PC-9 (cell line): ENCODE measurements around the gene AUP1. TPM values are rescaled to one million over a fixed set of nuclear protein-coding genes. Genes with fewer than 3 reads are reported as not detected.

Source experiments
- BruUV-seq: library from RNA; stranded (reverse); fragments of 400-500 nt; replicated peaks from 2 replicates; lab custom pipeline; 2021; lab: Mats Ljungman, UMichigan
- CTCF ChIA-PET: fragments of 300-600 bp; sonication (Branson Sonifier 250); formaldehyde crosslinking; loops from one replicate; lab custom pipeline; 2022; ENCODE audit warnings: antibody characterized with exemption; lab: Charles Lee
- POLR2A ChIA-PET: fragments of 300-600 bp; sonication (Branson Sonifier 250); formaldehyde crosslinking; loops from one replicate; lab custom pipeline; 2022; ENCODE audit warnings: antibody characterized with exemption; ENCODE audit not compliant: unreplicated experiment; lab: Charles Lee
- DNase-seq, 2 experiments: peaks; one replicate each; pipeline versions ENCODE4 v3.0.0 to v3.0.0-alpha.2; 2015 to 2022; ENCODE audit warnings: mixed read lengths in 1 of 2
- H2AFZ ChIP-seq: fragments of 200-600 bp; sonication (generic); 2 replicates; pipeline ENCODE4 v1.8.1; 2017; ENCODE audit warnings: antibody characterized with exemption
- H3F3A ChIP-seq: fragments of 200-600 bp; sonication (generic); 2 replicates; pipeline ENCODE4 v1.8.1; 2017; ENCODE audit warnings: antibody characterized with exemption, mild to moderate bottlenecking, low read depth; ENCODE audit not compliant: insufficient read depth
- H3K27ac ChIP-seq: fragments of 200-600 bp; sonication (generic); 2 replicates; pipeline ENCODE4 v1.6.1; 2016; ENCODE audit warnings: mixed run types
- H3K27me3 ChIP-seq: fragments of 200-600 bp; sonication (generic); 2 replicates; pipeline ENCODE4 v1.6.1; 2016; ENCODE audit warnings: low read depth, mixed run types; ENCODE audit not compliant: insufficient read depth
- H3K36me3 ChIP-seq: fragments of 200-600 bp; sonication (generic); 2 replicates; pipeline ENCODE4 v1.6.1; 2016; ENCODE audit warnings: low read depth, mixed run types
- H3K4me1 ChIP-seq: fragments of 200-600 bp; sonication (generic); replicated peaks from 2 replicates; pipeline ENCODE4 v1.6.1; 2016; ENCODE audit warnings: mixed run types; ENCODE audit not compliant: insufficient read depth
- H3K4me2 ChIP-seq: fragments of 200-600 bp; sonication (generic); 2 replicates; pipeline ENCODE4 v1.6.1; 2017; ENCODE audit warnings: mixed run types
- H3K4me3 ChIP-seq: fragments of 200-600 bp; sonication (generic); 2 replicates; pipeline ENCODE4 v1.6.1; 2016; ENCODE audit warnings: mixed run types
- H3K79me2 ChIP-seq: fragments of 200-600 bp; sonication (generic); 2 replicates; pipeline ENCODE4 v1.6.1; 2017; ENCODE audit warnings: low read depth, mixed run types
- H3K9me2 ChIP-seq: fragments of 200-600 bp; sonication (generic); 2 replicates; pipeline ENCODE4 v1.8.1; 2017; ENCODE audit warnings: mild to moderate bottlenecking; ENCODE audit not compliant: insufficient read depth
- H3K9me3 ChIP-seq: fragments of 200-600 bp; sonication (generic); 2 replicates; pipeline ENCODE4 v1.8.1; 2016; ENCODE audit warnings: low read depth; ENCODE audit not compliant: insufficient read depth
- H4K20me1 ChIP-seq: fragments of 200-600 bp; sonication (generic); 2 replicates; pipeline ENCODE4 v1.8.1; 2017; ENCODE audit not compliant: insufficient read depth
- EZH2 ChIP-seq: fragments of 200-600 bp; sonication (generic); IDR thresholded peaks from 2 replicates; pipeline ENCODE4 v1.8.0; 2017; ENCODE audit warnings: antibody characterized with exemption, low read depth
- intact Hi-C: fragments of 100-400 bp; cut with micrococcal nuclease; formaldehyde crosslinking; loops from one replicate; pipeline ENCODE4 v1.10.0; 2022; ENCODE audit not compliant: unreplicated experiment
- total RNA-seq: library from RNA; stranded (reverse); gene quantifications from 2 replicates; pipeline ENCODE4 v1.2.3, GENCODE V29; 2021
- TF ChIP-seq, protein P1 (sequence below): fragments of 200-600 bp; sonication (generic); conservative IDR thresholded peaks from 2 replicates; pipeline ENCODE4 v1.6.1; 2017; ENCODE audit warnings: mixed run types, antibody characterized with exemption, mild to moderate bottlenecking, moderate library complexity

The AUP1 gene
- total RNA-seq, 1 experiment from 2014 or later: 84.0 TPM

DNA sequence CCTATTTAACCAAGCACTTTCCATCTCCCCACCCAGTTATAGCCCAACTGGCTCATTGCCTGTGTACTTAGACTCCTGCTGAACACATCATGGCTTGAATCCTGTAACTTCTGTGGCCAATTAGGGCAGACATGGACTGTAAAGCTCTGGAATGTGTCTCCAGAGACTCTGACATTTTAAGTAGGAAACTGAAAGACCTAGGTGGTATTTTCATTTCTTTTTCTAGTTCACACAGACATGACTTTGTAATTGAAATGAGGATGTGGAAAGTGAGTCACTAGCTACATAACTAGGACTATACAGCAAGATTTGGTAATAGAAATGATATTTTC, 37.2 kb upstream of the AUP1 start:
- POLR2A ChIA-PET: no interaction called here
- no peaks in the 10 kb centered on the region for H3K9me3 ChIP-seq

DNA sequence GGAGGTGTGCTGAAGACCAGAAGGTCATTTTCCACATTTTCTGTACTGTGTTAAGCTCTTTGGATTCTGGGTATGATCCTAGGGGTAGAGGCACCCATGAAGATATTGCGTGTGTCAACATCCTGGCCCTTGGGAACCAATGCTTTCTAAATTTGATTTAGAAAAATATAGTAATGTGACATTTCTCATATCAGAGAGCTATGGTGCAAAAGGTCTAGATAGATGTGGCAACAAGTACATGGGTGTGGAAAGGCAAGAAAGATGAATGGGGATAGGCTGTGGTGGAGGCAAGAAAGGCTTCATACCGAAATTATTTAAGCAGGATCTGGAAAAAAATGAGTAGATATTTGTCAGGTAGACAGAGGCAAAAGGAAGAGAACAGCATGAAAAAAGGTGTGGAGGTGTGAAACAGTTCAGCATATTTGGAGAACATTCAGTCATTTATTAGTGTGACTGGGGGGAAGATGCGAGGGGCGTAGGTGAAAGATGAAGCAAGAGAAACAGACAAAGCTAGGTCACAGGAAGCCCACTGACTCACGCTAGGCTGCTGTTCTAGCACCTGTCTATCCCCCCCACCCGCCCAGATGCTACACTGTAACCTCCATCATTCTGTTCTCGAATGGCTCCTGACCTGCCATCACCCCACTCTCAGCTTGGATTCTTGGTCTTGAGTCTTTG, 36.7 kb upstream of the AUP1 start:
- no peaks in the 10 kb centered on the region for H3K9me3 ChIP-seq
- no peak for DNase-seq
- peaks cover 5% of the 10 kb centered on the region; the same call in 1 of the 2 replicates for H3F3A ChIP-seq
- H2AFZ ChIP-seq: no peak overlapping the region
- H3K4me1 ChIP-seq: peaks cover 18% of the 10 kb centered on the region
- H3K36me3 ChIP-seq: no peaks in the 10 kb centered on the region
- intact Hi-C loops: no loop called here
- BruUV-seq: no TSS peak
- no peaks in the 10 kb centered on the region for H3K9me2 ChIP-seq
- H3K4me2 ChIP-seq: no peak overlapping the region
- no peaks in the 10 kb centered on the region for H4K20me1 ChIP-seq
- H3K4me3 ChIP-seq: no peak overlapping the region
- no peaks in the 10 kb centered on the region for H3K27me3 ChIP-seq
- no peak overlapping the region for H3K27ac ChIP-seq
- H3K79me2 ChIP-seq: no peaks in the 10 kb centered on the region
- TF ChIP-seq, protein P1, sequence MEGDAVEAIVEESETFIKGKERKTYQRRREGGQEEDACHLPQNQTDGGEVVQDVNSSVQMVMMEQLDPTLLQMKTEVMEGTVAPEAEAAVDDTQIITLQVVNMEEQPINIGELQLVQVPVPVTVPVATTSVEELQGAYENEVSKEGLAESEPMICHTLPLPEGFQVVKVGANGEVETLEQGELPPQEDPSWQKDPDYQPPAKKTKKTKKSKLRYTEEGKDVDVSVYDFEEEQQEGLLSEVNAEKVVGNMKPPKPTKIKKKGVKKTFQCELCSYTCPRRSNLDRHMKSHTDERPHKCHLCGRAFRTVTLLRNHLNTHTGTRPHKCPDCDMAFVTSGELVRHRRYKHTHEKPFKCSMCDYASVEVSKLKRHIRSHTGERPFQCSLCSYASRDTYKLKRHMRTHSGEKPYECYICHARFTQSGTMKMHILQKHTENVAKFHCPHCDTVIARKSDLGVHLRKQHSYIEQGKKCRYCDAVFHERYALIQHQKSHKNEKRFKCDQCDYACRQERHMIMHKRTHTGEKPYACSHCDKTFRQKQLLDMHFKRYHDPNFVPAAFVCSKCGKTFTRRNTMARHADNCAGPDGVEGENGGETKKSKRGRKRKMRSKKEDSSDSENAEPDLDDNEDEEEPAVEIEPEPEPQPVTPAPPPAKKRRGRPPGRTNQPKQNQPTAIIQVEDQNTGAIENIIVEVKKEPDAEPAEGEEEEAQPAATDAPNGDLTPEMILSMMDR: no peak
- TF ChIP-seq EZH2: no peak
- ChIA-PET POLR2A (no interaction called here), CTCF (no interaction called here)

More for the DNA sequence above, 37.2 kb upstream of the AUP1 start:
- intact Hi-C loops: no loop called here
- no peak overlapping the region for H3K4me3 ChIP-seq
- no peaks in the 10 kb centered on the region for H3K36me3 ChIP-seq
- H3K27ac ChIP-seq: no peak overlapping the region
- peaks cover 5% of the 10 kb centered on the region; the same call in 1 of the 2 replicates for H3F3A ChIP-seq
- DNase-seq: peak in 1 of 2 experiments; percentile 64
- no peaks in the 10 kb centered on the region for H3K27me3 ChIP-seq
- CTCF ChIA-PET: no interaction called here
- no peaks in the 10 kb centered on the region for H3K79me2 ChIP-seq
- no peaks in the 10 kb centered on the region for H3K9me2 ChIP-seq
- no peak overlapping the region for H2AFZ ChIP-seq
- no peak for TF ChIP-seq EZH2
- TF ChIP-seq, protein P1: no peak
- H4K20me1 ChIP-seq: no peaks in the 10 kb centered on the region
- no TSS peak for BruUV-seq
- peaks cover 18% of the 10 kb centered on the region for H3K4me1 ChIP-seq
- no peak overlapping the region for H3K4me2 ChIP-seq

DNA sequence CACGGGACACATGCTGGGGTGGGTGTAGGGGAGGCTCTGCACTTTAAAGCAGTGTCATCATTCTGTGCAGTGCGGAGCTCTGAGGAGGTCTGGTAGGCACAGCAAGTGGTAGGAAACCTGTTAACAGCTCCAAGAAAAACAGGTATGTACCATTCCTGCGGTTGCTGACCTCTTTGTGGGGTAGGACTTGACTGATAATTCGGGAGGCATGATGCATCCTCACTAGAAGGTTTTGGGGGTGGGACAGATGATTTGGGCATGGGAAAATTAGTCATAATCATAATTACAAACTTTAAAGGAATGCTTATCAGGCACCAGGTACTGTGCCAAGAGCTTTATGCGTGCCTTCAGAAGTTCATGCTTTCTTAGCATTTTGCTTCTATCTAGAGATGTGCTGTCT, 34.7 kb upstream of the AUP1 start:
- H3K27me3 ChIP-seq: no peaks in the 10 kb centered on the region
- no peak overlapping the region for H3K4me2 ChIP-seq
- intact Hi-C loops: no loop called here
- H3K9me3 ChIP-seq: no peaks in the 10 kb centered on the region
- no peaks in the 10 kb centered on the region for H3K9me2 ChIP-seq
- no TSS peak for BruUV-seq
- H3K79me2 ChIP-seq: no peaks in the 10 kb centered on the region
- no peak overlapping the region for H2AFZ ChIP-seq
- no peaks in the 10 kb centered on the region for H3K36me3 ChIP-seq
- TF ChIP-seq, protein P1: no peak
- TF ChIP-seq EZH2: no peak
- H3K4me1 ChIP-seq: peaks cover 18% of the 10 kb centered on the region
- H3K27ac ChIP-seq: no peak overlapping the region
- no peak overlapping the region for H3K4me3 ChIP-seq
- ChIA-PET CTCF (no interaction called here), POLR2A (interaction anchor here (0.6 to 0.7 kb wide), 2 partner anchors 21 to 887 kb away, joined by 3 to 8 read pairs; no protein-coding TSS in a partner anchor)
- H3F3A ChIP-seq: peaks cover 8% of the 10 kb centered on the region; the same call in 1 of the 2 replicates
- DNase-seq: no peak
- no peaks in the 10 kb centered on the region for H4K20me1 ChIP-seq
